HFFc6 (cell line): Measurements from ENCODE around the gene CCDC149. TPM values are rescaled to one million over a fixed set of nuclear protein-coding genes. Genes with fewer than 3 reads are reported as not detected.

ENCODE experiments used
- DNase-seq: peaks from one replicate; pipeline ENCODE4 v3.0.0-alpha.2; 2018
- H3K27ac Mint-ChIP-seq: 2 replicates; pipeline ENCODE4 v1.8.0; 2020; ENCODE audit warnings: mild to moderate bottlenecking, mixed read lengths
- H3K27me3 Mint-ChIP-seq: 2 replicates; pipeline ENCODE4 v1.8.0; 2021; ENCODE audit warnings: mild to moderate bottlenecking, moderate library complexity, mixed read lengths; ENCODE audit not compliant: insufficient read depth
- H3K36me3 Mint-ChIP-seq: 2 replicates; pipeline ENCODE4 v1.8.0; 2021; ENCODE audit warnings: low read depth, mixed read lengths
- H3K4me1 Mint-ChIP-seq: 2 replicates; pipeline ENCODE4 v1.8.0; 2020; ENCODE audit warnings: low read depth, mixed read lengths
- H3K4me3 Mint-ChIP-seq: 2 replicates; pipeline ENCODE4 v1.8.0; 2020; ENCODE audit warnings: mild to moderate bottlenecking, moderate library complexity, mixed read lengths
- H3K9me3 Mint-ChIP-seq: 2 replicates; pipeline ENCODE4 v1.8.0; 2020; ENCODE audit warnings: mild to moderate bottlenecking, mixed read lengths
- CTCF ChIP-seq: fragments of 200-600 bp; sonication (generic); IDR thresholded peaks from 2 replicates; pipeline ENCODE4 v1.5.0; 2021; ENCODE audit warnings: antibody characterized with exemption, mild to moderate bottlenecking
- total RNA-seq, 6 experiments: library from RNA; stranded (reverse); fragmentation: NEBNext Ultra II Directional; extraction: Animal tissue kit (Norgen Biotek cat#: 25700); gene quantifications; 2 replicates in 1 of 6; 3 replicates in 5 of 6; pipeline ENCODE4 v1.2.3, GENCODE V29; 2021

CCDC149 gene
- total RNA-seq, 6 experiments from 2014 or later, result 10.9 to 13.5 (median 12.9) TPM

GRCh38 chr4:24798036-24798610, 114.7 kb downstream of the CCDC149 start:
- Mint-ChIP-seq H3K27me3 (peaks cover 7% of the 10 kb centered on the region), H3K36me3 (no peaks in the 10 kb centered on the region), H3K9me3 (no peaks in the 10 kb centered on the region), H3K4me1 (peaks cover 38% of the 10 kb centered on the region), H3K4me3 (no peak overlapping the region), H3K27ac (no peak overlapping the region)
- DNase-seq, result no peak
- no peak for TF ChIP-seq CTCF

GRCh38 chr4:24796620-24797019, 116.2 kb downstream of the CCDC149 start:
- peaks cover 7% of the 10 kb centered on the region for H3K27me3 Mint-ChIP-seq
- no peak overlapping the region for H3K27ac Mint-ChIP-seq
- H3K9me3 Mint-ChIP-seq, result no peaks in the 10 kb centered on the region
- no peak for DNase-seq
- H3K36me3 Mint-ChIP-seq, result no peaks in the 10 kb centered on the region
- no peak overlapping the region for H3K4me3 Mint-ChIP-seq
- H3K4me1 Mint-ChIP-seq, result peaks cover 28% of the 10 kb centered on the region
- TF ChIP-seq CTCF, result no peak

- no peaks in the 10 kb centered on the region for H3K9me3 Mint-ChIP-seq
- peak overlapping the region; percentile 86 for H3K27ac Mint-ChIP-seq
- no peak for DNase-seq
- H3K36me3 Mint-ChIP-seq, result no peaks in the 10 kb centered on the region
- no peak for TF ChIP-seq CTCF
- peaks cover 28% of the 10 kb centered on the region for H3K4me1 Mint-ChIP-seq
- peak overlapping the region; percentile 88 for H3K4me3 Mint-ChIP-seq
- H3K27me3 Mint-ChIP-seq, result peaks cover 5% of the 10 kb centered on the region
Measured at GRCh38 chr4:24795666-24796381, 117.0 kb downstream of the CCDC149 start.

GRCh38 chr4:24794916-24795665, 117.8 kb downstream of the CCDC149 start, which contains the start of gene SOD3:
Gene SOD3, plus strand, starts transcription at chr4:24795573. Its CDS starts 3,949 bp downstream, at chr4:24799522.
- Mint-ChIP-seq H3K36me3 (no peaks in the 10 kb centered on the region), H3K4me1 (peaks cover 28% of the 10 kb centered on the region), H3K27ac (peak within 1 kb of the TSS; percentile 86), H3K27me3 (peaks cover 5% of the 10 kb centered on the region), H3K9me3 (no peaks in the 10 kb centered on the region), H3K4me3 (peak within 1 kb of the TSS; percentile 88)
- no peak for TF ChIP-seq CTCF
- peak; percentile 88 for DNase-seq

GRCh38 chr4:24794480-24794879, 118.4 kb downstream of the CCDC149 start:
- DNase-seq, result peak; percentile 75
- Mint-ChIP-seq H3K36me3 (no peaks in the 10 kb centered on the region), H3K4me3 (peak overlapping the region; percentile 88), H3K27ac (peak overlapping the region; percentile 86), H3K4me1 (peaks cover 28% of the 10 kb centered on the region), H3K27me3 (peaks cover 5% of the 10 kb centered on the region), H3K9me3 (no peaks in the 10 kb centered on the region)
- TF ChIP-seq CTCF, result no peak
